ENCODE measurements around the gene ROMO1.
"Not testable (repeated sequence)": the region's sequence is repeated elsewhere in the genome, so short reads cannot be mapped to it uniquely, and the experiment has no call there.

ROMO1 gene

DNA sequence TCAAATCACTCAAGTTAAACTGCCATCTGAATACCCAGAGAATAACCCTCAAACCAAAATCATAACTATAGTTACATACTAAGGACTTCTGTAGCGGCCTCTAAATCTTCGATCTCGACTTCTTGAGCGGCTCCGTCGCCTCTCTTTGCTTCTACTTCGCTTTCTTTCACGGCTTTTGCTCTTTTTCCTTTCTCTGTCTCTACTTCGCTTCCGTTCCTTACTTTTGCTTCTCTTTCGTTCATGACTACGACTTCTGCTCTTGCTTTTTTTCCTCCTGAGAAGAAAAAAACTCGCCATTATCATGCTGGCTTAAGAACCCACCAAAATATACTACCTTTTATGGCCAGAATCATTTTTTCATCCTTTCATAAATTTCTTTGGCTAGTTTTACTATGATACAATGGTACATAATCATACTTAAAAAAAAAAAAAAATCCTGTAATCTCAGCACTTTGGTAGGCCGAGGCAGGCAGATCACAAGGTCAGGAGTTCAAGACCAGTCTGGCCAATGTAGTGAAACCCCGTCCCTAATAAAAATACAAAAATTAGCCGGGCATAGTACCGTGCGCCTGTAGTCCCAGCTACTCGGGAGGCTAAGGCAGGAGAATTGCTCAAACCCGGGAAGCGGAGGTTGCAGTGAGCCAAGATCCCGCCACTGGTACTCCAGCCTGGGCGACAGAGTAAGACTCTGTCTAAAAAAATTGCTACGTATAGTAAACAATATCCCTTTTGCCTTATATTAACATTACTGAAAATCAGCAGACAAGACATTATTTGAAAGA is 32.8 kb downstream of the ROMO1 start:
- no peak for DNase-seq

DNA sequence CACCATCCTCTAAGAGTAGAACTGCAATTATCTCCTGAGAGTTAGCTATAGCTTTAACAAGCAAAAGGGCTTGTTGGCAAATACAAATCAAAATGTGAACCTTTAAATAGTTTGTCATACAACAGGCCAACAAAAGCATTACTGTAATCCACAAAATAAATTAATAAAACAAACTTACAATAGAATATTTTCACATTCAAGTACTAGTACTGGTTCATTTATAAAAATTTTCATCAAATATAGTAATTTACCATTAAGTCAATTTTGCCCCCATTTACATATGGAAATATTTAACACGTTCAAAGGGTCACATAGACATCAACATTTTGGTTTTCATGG is 33.4 kb downstream of the ROMO1 start:
- no peak for DNase-seq

DNA sequence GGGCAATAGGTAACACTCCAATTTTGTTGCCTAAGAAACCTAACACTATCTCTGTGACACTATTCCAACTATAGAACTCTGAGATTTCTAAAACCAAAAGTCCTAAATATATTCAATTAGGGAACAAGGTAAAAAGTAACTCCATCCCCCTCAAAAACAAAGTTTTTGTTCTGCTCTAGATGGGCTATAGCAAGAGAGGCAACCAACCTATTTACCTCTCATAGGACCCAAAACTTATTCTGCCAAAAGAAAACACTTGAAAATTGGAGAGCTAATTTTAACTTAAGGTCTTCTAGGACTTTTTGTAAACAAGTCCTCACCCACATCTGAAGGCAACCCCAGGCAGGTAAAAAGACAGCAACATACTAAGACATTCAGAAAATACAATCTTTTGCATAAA is 35.2 kb downstream of the ROMO1 start:
- no peak for DNase-seq

GRCh38 chr20:35734777-35735649 is 35.8 kb downstream of the ROMO1 start:
- DNase-seq = no peak

GRCh38 chr20:35735826-35736470 is 36.7 kb downstream of the ROMO1 start:
- DNase-seq = no peak

GRCh38 chr20:35737865-35738333 is 38.7 kb downstream of the ROMO1 start:
- DNase-seq = no peak

- no peak for DNase-seq
These were observed 39.4 kb downstream of the ROMO1 start for GRCh38 chr20:35738410-35739179.

GRCh38 chr20:35739294-35740163 is 40.3 kb downstream of the ROMO1 start:
- DNase-seq = no peak

- DNase-seq = peak; percentile 99
These were observed 42.9 kb downstream of the ROMO1 start, which contains the start of gene RBM39 for GRCh38 chr20:35741892-35742740. TSS of gene RBM39 (minus strand) at chr20:35742260. CDS start at chr20:35740874, 1,386 bp downstream.

DNA sequence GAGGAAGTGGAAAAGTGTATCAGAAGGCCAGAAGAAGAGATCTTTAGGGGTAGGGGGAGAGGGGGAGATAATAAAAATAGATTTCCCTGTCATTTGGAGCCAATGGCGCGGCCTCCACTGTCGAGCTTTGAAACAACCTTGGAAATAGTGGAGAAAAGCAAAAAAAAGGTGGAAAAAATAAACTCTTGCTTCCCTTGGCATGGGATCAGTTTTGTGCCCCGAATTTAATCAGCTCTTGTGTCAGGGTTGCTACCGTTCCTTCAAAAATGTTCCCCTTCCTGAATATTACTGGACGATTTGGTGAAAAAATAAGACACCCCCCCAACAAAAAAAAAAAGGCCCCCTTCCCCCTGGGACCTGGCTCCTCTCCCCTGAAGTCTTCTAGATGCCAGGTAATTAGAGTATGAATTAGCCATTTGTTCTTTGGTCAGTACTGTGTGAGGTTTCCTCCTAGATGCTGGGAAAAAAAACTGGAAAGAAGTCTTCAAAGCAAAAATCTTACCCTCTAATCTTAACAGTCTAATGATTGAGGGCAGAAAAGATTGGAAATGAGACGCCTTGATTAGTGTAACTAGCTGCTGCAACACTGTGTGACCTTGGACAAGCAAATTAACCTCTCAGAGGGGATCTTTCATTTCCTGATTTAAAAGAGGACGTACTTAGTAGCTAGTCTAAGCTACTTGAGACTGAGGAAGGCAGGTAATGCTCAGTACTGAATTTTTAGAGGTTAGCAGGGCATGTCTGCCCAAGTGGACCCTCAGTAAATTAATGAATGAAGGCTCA is 43.7 kb downstream of the ROMO1 start:
- no peak for DNase-seq

DNA sequence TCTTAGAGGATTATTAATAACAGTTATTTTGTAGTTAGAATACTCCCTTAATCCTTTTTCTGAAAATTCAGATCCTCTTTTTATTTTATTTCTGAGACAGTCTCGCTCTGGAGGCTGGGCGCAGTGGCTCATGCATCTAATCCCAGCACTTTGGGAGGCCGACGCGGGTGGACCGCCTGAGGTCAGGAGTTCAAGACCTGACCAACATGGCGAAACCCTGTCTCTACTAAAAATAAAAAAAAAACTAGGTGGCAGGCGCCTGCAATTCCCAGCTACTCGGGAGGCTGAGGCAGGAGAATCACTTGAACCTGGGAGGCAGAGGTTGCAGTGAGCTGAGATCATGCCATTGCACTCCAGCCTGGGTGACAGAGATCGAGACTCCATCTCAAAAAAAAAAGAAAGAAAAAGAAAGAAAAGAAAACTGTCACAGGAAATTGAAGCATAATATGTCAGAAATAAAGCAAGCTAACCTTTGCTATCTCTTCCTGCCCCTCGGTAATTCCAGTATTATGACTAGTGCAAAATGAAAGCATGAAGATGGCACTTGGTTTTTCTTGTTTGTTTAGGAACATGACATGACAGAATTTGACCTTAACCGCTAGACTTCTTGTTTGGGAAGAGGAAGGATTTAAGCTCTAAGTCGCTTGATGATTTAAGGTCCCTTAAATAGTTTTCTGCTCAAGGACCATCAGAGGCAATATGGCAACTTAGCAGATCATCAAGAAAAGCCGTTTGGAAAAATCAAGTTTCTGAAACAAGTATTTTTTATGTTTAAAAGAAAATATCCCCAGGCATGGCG is 44.7 kb downstream of the ROMO1 start:
- no peak for DNase-seq

DNA sequence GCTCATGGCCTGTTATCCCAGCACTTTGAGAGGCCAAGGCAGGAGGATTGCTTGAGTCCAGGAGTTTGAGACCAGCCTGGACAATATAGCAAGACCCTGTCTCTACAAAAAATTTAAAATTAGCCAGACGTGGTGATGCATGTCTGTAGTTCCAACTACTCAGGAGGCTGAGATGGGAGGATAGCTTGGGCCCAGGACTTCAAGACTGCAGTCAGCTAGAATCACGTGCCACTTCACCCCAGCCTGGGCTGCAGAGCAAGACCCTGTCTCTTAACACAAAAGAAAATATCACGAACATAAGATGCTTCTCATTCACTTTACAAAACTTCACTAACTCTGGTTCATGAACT is 45.3 kb downstream of the ROMO1 start:
- not testable (repeated sequence) for DNase-seq

Measured in T1000 (cell line).